SU-DHL-6 (cell line): Measurements from ENCODE around the gene COL1A1.

Experiments
- H2AFZ ChIP-seq: fragments of 200-600 bp; sonication (generic); 2 replicates; pipeline ENCODE4 v1.6.1; 2014; ENCODE audit warnings: low read depth, mild to moderate bottlenecking, moderate library complexity, mixed read lengths, antibody characterized with exemption, low read length; ENCODE audit not compliant: severe bottlenecking
- H3F3A ChIP-seq: fragments of 200-600 bp; shearing (Covaris generic); 2 replicates; pipeline ENCODE4 v1.6.0; 2016; ENCODE audit warnings: antibody characterized with exemption, mild to moderate bottlenecking; ENCODE audit not compliant: insufficient read depth
- H3K27ac ChIP-seq: fragments of 200-600 bp; sonication (generic); 2 replicates; pipeline ENCODE4 v1.5.1; 2016; ENCODE audit warnings: low read depth, mild to moderate bottlenecking, low read length, moderate library complexity, mixed read lengths
- H3K27me3 ChIP-seq: fragments of 200-600 bp; sonication (generic), shearing (Covaris generic); 2 replicates; pipeline ENCODE4 v1.6.0; 2014; ENCODE audit warnings: mild to moderate bottlenecking, low read length
- H3K36me3 ChIP-seq: fragments of 200-600 bp; sonication (generic); 2 replicates; pipeline ENCODE4 v1.6.1; 2014; ENCODE audit warnings: mild to moderate bottlenecking, low read length, mixed read lengths
- H3K4me2 ChIP-seq: fragments of 300-600, 200-600 bp; shearing (Covaris generic), sonication (generic); 2 replicates; pipeline ENCODE4 v1.6.0; 2014; ENCODE audit warnings: low read length, low read depth, mild to moderate bottlenecking; ENCODE audit not compliant: poor library complexity, severe bottlenecking
- H3K4me3 ChIP-seq: fragments of 200-600 bp; sonication (generic); 2 replicates; pipeline ENCODE4 v1.5.1; 2014; ENCODE audit warnings: antibody characterized with exemption, low read length, mild to moderate bottlenecking, mixed read lengths; ENCODE audit not compliant: insufficient read depth, poor library complexity, severe bottlenecking
- H3K79me2 ChIP-seq: fragments of 200-600 bp; sonication (generic); 2 replicates; pipeline ENCODE4 v1.6.1; 2014; ENCODE audit warnings: mild to moderate bottlenecking, low read length, moderate library complexity; ENCODE audit not compliant: insufficient read depth
- H3K9ac ChIP-seq: fragments of 200-600 bp; sonication (generic); 2 replicates; pipeline ENCODE4 v1.7.0; 2014; ENCODE audit warnings: mild to moderate bottlenecking, low read length
- H3K9me2 ChIP-seq: fragments of 200-600 bp; sonication (generic); replicated peaks from 2 replicates; pipeline ENCODE4 v1.6.1; 2014; ENCODE audit warnings: low read length; ENCODE audit not compliant: insufficient read depth
- H3K9me3 ChIP-seq: fragments of 200-600 bp; sonication (generic); 2 replicates; pipeline ENCODE4 v1.6.1; 2014; ENCODE audit warnings: low read length, mixed read lengths; ENCODE audit not compliant: insufficient read depth
- H4K20me1 ChIP-seq: fragments of 200-600 bp; sonication (generic); 2 replicates; pipeline ENCODE4 v1.6.1; 2014; ENCODE audit warnings: low read depth, mild to moderate bottlenecking, antibody characterized with exemption, low read length, moderate library complexity, mixed read lengths
- EZH2phosphoT487 ChIP-seq: fragments of 200-600 bp; sonication (generic), shearing (Covaris generic); conservative IDR thresholded peaks from 2 replicates; pipeline ENCODE4 v1.6.1; 2018; ENCODE audit warnings: mild to moderate bottlenecking, antibody characterized with exemption, low read length, moderate library complexity, mixed read lengths
- TF ChIP-seq, protein P1 (sequence below): fragments of 200-600 bp; sonication (generic); IDR thresholded peaks from one replicate; pipeline ENCODE4 v1.5.1; 2017; ENCODE audit warnings: antibody characterized with exemption, mild to moderate bottlenecking, low read length, moderate library complexity; ENCODE audit not compliant: insufficient read depth, poor library complexity, severe bottlenecking

Gene COL1A1

DNA sequence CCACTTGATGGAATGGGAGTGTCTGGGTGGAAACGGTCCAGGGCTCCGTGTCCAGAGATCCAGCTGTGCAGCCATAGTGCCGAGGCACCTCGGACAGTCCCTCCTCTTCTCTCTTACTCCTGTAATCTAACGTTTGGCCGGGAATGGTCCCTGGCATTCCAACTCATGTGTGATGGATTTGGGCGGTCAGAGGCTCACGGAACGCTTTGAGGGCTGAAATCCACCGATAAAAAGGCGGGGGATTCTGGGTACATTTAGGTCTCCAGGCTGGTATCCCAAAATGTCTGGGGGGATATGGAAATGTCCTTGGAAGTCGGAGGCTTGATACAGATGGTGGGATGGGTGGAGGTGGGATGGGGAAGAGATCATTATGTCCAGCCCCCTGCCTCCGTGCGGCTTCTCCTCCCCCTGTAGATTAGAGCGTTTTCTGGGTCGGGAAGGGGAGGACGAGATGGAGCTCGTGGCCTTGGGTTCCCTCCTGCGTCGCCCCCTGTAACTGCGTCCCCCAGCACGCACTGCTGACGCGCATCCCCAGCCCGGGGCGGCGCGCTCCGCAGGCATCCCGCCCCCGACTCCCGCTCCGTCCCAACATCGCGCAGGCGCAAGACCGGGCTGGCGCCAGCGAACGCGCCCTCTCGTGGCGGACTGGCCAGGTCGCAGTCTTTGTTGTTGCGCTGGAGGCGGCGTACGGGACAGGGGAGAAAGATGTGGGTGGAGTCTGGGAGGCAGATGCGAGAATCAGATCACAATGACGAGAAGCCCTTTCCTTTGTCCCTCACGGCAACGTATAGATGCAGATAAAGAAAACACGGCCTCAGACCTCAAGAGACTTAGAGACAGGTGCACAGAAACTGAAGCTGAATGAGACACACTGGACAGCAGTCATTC is 40.2 kb downstream of the COL1A1 start:
- H3K36me3 ChIP-seq = no peaks in the 10 kb centered on the region
- H3F3A ChIP-seq = no peaks in the 10 kb centered on the region
- peak overlapping the region; percentile 57 for H3K9ac ChIP-seq
- no peak overlapping the region for H3K27ac ChIP-seq
- peak overlapping the region; percentile 47 for H3K4me3 ChIP-seq
- no peaks in the 10 kb centered on the region for H3K9me3 ChIP-seq
- no peaks in the 10 kb centered on the region for H3K9me2 ChIP-seq
- H3K4me2 ChIP-seq = peak overlapping the region; percentile 66
- no peaks in the 10 kb centered on the region for H3K79me2 ChIP-seq
- H4K20me1 ChIP-seq = no peaks in the 10 kb centered on the region
- H2AFZ ChIP-seq = peak overlapping the region; percentile 86
- no peak for TF ChIP-seq EZH2phosphoT487
- TF ChIP-seq, protein P1, sequence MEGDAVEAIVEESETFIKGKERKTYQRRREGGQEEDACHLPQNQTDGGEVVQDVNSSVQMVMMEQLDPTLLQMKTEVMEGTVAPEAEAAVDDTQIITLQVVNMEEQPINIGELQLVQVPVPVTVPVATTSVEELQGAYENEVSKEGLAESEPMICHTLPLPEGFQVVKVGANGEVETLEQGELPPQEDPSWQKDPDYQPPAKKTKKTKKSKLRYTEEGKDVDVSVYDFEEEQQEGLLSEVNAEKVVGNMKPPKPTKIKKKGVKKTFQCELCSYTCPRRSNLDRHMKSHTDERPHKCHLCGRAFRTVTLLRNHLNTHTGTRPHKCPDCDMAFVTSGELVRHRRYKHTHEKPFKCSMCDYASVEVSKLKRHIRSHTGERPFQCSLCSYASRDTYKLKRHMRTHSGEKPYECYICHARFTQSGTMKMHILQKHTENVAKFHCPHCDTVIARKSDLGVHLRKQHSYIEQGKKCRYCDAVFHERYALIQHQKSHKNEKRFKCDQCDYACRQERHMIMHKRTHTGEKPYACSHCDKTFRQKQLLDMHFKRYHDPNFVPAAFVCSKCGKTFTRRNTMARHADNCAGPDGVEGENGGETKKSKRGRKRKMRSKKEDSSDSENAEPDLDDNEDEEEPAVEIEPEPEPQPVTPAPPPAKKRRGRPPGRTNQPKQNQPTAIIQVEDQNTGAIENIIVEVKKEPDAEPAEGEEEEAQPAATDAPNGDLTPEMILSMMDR = peak; percentile 84
- no peaks in the 10 kb centered on the region for H3K27me3 ChIP-seq

DNA sequence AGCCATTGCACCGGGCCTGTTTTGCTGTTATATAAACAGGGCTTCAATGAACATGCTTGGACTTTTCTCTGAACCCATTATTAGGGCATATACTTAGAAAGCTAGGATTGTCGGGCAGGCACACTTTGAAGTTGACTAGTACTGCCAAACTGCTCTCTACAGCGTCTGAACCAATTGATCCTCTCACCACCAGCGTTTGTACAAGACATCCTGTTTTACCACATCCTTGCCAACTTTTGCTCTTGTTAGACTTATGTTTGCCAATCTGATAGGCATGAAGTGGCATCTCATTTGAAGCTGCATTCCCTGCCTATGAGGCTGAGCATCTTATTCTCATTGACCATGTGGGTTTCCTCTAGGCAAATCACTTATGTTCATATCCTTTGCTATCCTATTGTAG is 43.5 kb downstream of the COL1A1 start:
- Histone ChIP-seq H3K9ac (no peak overlapping the region), H3K27me3 (no peaks in the 10 kb centered on the region), H3K27ac (no peak overlapping the region), H4K20me1 (no peaks in the 10 kb centered on the region), H3K79me2 (no peaks in the 10 kb centered on the region), H3K4me2 (no peak overlapping the region), H3K9me2 (no peaks in the 10 kb centered on the region), H3K9me3 (no peaks in the 10 kb centered on the region), H2AFZ (no peak overlapping the region), H3F3A (no peaks in the 10 kb centered on the region; the same call in 1 of the 2 replicates), H3K4me3 (no peak overlapping the region), H3K36me3 (no peaks in the 10 kb centered on the region)
- TF ChIP-seq, protein P1 = no peak
- TF ChIP-seq EZH2phosphoT487 = no peak

DNA sequence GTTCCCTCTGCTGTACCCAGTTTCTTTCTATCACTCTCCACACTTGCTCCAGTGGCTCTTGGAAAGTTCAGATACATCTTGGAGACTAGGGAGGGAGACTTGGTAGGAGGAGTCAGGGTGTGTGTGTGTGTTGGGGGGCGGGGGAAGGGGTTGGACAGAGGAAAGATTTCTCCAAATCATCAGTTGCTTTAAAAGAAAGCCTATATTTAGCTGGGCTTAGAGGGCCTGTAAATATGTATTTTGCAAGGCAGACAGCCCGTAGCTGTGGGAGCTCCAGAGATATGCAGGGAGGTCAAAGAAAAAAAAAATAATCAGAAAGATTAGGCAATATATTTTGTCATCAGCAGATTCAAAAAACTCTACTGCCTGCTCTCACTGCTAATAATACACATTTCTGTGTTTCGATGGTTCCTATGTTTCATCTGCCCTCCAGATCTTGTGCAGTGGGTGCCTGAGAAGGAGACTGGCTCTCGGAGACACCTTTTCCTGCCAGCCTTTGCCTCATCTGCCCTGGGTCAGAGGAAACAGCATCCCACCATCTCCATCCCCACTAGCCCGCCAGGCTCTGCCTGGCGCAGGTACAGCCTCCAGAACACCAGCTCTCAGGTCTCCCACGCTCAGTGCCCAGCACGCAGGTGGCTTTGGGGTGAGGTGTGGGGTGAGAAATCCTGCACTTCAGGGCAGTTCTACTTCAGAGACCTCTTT is 46.2 kb downstream of the COL1A1 start:
- TF ChIP-seq EZH2phosphoT487 = no peak
- TF ChIP-seq, protein P1 = no peak
- no peak overlapping the region for H3K4me2 ChIP-seq

More for the DNA sequence above, 46.2 kb downstream of the COL1A1 start:
- H3K36me3 ChIP-seq = no peaks in the 10 kb centered on the region
- H3K79me2 ChIP-seq = peaks cover 5% of the 10 kb centered on the region; the same call in 1 of the 2 replicates
- H3F3A ChIP-seq = peaks cover 9% of the 10 kb centered on the region; the same call in 1 of the 2 replicates
- H3K9me2 ChIP-seq = no peaks in the 10 kb centered on the region
- H3K27ac ChIP-seq = no peak overlapping the region
- no peak overlapping the region for H3K4me3 ChIP-seq
- no peaks in the 10 kb centered on the region for H3K9me3 ChIP-seq
- H3K27me3 ChIP-seq = no peaks in the 10 kb centered on the region
- H2AFZ ChIP-seq = no peak overlapping the region
- no peaks in the 10 kb centered on the region for H4K20me1 ChIP-seq
- H3K9ac ChIP-seq = no peak overlapping the region
